ENCODE measurements around the gene C19orf73.

C19orf73 gene

DNA sequence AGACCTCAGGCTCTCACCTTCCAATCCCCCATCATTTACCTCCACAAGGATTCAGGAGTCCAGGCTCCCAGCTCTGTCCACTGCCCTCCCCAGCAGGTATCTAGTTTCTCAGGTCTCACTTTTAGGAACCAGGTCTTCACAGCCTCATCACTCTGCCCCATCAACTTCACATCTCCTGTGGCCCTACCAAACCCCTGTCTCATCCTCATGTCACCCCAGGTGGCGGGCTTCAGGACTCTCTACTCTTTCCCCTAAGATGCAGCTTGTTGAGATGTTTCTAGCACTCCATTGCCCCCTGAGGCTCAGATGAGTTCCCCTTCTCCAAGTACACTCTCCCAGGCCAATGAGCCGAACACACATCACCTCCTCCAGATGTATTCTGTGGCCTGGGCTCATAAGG is 1.9 kb upstream of the C19orf73 start:
- DNase-seq, result no peak

DNA sequence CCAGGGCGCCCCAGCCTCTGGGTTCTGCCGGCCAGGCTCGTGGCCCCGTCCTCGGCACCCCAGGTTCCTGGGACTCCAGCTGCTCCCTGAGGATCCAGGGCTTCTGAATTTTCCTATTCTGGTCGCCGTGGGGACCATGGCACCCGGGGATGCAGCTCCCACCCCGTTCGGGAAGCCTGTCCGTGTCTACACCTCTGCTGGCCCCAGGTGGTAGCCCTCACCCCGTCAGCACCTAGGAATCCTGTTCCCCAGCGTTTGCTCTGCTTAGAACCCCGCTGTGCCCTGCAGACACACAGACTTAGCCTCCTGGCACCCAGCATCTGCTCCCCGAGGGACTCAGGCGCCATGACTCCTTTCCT is 1.4 kb upstream of the C19orf73 start:
- DNase-seq, result no peak

DNA sequence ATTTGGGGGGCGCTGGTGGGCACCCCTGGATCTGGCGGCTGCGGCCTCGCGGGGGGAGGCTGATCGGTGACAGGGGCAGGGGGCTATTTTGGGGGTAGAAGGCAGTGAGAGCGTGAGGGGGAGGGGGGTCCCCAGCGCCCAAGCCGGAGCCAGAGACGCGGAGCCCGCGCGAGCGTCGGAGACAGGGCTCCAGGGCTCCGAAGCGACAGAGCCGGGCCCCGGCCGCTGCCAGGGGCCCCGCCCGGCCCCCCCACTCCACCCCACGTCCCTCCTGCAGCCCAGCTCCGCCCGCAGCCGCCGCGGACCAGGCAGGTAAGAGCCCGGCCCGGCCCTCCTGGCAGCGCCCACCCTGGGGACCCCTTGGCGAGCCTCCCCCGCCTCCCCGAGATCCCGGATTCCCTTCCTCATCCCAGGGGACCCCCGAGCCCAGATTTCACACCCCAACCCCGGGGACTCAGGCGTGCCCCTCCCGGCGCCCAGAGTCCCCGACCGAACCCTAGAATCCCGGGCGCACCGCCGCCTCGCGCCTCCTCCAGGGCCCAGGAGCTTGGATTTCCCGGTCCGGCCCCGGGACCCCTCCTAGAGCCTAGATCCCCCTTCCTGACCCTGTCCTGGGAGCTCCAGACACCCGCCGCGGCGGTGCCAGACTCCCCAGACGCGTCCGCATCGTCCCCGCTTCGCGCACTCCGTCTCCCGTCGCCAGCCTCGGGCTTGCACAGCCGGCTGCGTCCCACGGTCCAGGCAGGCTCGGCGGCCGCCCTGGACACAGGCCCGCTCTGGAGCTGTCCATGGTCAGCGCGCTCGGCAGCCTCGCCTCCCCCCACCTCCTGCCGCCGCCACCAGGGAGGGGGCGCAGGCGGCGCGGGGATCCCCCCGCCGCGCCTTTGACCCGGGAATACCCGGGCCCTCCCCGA is 725 bp upstream of the C19orf73 start, which contains the start of gene PPFIA3:
Gene PPFIA3, plus strand, starts transcription at position 134 of the 914 bp plus-strand sequence. CDS start 8,330 bp downstream, outside the sequence.
- peak; percentile 29 for DNase-seq

DNA sequence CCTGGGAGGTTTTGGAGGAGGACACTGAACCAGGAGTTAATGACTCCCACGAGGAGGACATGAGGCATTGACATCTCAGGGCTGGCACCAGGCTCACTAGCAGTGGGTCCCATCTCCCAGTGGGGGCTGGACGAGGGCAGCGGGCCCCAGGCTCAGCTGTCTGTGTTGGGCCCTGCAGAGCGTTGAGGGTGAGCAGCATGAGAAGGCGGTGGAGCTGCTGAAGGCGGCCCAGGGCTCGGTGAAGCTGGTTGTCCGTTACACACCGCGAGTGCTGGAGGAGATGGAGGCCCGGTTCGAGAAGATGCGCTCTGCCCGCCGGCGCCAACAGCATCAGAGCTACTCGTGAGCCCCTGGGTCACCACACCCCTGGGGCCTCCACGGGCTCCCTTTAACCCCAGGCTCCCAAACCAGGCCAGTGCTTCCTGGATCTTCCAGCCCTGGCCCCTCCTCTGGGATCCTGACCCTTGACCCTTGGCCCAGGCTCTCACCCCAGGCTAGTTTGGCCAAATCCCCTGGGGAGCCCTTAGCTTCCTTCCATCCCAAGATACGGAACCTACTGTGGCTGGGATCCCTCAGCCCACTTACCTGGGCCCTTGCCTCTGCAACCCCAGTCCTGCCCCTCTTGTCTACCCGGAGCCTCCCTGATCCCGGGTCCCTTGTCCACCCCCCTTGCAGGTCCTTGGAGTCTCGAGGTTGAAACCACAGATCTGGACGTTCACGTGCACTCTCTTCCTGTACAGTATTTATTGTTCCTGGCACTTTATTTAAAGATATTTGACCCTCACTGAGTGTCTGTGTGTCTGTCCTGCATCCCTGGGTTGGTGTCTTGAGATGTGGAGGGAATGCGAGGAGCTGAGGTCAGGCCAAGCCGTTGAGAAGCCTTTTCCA is 1.0 kb downstream of the C19orf73 start:
- DNase-seq, result no peak

DNA sequence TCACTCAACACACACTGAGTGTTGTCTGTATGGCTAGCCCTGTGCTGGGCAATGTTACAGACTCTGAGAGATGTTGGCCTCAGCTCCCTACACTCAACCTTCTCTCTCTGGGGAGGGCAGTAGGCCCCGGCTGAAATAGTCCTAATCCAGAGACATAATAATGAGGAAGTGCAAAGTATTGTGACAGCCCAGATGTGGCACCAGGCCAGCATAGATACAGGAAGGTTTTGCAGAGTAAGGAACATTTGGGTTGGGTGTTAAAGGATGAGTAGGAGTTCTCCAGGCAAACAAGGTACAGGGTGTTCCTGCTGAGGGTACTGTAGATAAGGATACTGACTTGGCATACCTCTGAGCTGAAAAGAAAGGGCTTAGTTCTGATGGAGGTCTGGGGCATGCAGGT is 2.4 kb downstream of the C19orf73 start:
- peak; percentile 36 for DNase-seq

DNA sequence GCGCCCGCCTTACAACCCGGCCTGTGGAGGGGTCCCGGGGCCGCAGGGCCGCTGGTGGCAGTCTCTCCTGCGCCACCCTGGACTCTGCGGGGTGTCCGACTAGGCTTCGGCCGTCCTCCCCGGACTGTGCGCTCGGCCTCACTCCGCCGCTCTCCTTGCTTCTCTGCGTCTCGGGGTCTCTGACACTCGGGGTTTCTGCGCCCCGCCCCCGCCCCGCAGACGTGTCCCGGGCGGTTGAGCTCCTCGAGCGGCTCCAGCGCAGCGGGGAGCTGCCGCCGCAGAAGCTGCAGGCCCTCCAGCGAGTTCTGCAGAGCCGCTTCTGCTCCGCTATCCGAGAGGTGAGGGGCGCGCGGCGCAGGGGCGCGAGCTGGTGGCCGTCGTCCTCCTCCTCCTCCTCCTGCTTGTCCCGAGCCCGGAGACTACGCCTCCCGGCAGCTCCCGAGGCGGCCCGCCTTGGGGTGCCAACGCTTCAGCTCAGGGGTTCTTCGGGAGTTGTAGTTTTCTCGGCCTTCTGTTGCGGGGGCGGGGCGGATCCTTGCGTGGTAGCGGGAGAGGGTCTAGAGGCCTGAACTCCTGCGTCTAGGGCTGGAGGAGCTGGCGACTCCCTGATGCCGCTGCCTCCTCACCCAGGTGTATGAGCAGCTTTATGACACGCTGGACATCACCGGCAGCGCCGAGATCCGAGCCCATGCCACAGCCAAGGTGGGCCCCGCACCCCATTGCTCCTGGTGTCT is 4.1 kb downstream of the C19orf73 start:
- peak; percentile 46 for DNase-seq

DNA sequence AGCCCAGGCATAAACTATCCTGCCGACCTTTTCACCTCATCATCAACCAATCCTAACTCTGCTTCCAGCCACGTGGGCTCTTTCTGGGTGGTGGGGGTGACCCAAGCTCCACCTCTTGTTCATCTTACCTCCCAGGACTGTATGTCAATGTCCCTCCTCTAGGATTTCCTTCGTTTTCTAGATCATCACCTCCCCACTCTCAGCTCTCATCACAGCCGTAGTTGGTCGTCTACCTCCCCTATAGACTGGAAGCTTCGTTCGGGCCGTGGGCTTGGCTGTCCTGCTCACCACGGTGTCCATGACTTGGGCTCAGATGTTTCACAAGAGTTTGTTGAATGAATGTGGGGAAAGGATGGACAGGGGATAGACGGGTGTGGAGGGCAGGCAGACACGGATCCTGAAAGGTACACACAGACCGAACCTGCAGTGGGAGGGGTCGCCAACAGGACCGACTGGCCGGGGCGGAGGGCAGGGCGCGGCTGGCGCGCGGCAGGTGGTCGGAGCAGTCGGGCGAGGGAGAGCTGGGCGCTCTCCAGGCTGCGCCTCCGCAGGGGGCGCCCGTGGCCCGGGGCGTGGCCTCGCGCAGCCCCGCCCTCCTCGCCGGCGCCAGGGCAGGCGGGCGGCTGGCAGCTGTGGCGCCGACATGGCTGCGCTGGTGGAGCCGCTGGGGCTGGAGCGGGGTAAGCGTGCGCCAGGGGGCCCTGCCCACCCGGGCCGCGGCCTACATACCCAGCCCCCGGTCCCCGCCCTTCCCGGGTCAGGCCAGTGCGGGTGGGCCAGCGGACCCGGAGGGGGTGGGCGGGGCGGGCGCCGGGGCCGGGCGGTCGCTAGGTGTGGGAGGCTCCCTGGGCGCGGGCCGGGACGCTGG is 4.9 kb downstream of the C19orf73 start, which contains the start of gene LIN7B:
Gene LIN7B, plus strand, starts transcription at position 609 of the 868 bp plus-strand sequence. Its CDS starts 35 bp downstream, at position 644.
- peak; percentile 76 for DNase-seq

DNA sequence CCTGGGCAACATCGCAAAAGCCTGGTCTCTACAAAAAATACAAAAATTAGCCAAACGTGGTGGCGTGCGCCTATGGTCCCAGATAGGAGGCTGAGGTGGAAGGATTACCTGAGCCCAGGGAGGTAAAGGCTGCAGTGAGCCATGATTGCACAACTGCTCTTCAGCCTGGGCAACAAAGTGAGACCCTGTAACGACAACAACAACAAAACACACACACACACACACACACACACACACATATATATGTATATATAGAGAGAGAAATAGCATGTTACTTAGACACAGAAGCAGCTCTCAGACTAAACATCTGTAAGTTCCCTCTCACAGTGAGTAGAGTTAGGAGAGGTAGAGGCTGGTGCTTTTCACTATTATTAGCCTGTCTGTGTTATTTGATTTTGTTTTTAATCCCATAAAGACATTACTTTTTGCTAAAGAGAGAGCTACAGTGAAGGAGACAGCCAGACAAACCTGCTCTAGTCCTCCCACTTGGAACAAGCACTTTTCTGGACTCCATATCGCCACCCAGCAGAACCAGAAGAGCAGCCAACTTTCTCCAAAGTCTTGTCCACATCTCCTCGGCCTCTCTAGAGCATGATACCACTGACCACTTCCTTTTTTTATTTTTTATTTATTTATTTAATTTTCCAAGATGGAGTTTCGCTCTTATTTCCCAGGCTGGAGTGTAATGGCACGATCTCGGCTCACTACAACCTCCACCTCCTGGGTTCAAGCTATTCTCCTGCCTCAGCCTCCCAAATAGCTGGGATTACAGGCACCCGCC is 7.5 kb downstream of the C19orf73 start:
- DNase-seq, result no peak

DNA sequence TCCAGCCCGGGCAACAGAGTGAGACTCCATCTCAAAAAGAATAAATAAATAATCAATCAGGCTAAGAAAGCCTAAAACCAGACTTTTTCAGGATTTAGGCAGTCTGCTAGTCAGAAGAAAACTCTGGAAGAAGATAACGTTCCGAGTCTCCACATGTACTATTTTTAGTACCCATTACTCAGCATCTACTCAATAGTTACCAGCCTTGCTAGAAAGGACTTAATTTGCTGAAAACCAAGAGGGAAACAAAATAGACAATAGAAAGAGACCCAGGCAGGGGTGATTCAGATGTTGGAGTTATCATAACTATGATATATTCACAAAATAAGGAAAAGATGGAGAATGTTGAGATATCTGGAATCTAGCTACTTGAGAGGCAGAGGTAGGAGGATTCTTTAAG is 8.4 kb downstream of the C19orf73 start:
- no peak for DNase-seq

DNA sequence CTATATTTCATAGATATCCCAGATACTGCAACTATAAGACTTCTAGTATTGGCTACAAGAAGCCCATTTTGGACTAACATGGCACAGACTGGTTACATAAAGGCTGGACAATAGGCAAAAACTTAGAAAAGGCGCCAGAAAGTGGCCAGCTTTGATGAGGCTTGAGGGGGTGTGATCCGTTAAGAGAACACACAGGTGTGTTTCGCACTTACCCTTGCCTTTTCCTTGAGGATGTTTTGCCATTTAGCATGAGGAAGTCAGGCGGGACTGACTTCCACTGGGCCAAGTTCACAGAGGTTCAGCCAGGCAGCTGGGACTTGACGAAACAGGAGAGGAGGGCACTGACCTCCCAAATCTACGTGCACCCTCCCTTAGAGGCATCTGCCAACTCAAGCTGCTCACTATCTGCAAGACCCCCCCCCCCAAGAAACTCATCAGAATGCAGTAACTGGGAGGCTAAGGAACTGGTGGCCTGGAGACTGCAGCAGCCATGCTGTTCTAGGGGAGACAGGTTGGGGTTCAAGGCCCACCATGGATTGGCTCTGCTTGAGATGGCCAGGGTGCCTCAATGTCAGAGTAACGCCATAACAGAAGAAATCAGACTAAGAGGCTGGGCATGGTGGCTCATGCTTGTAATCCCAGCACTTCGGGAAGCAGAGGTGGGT is 9.2 kb downstream of the C19orf73 start:
- DNase-seq, result no peak

DNA sequence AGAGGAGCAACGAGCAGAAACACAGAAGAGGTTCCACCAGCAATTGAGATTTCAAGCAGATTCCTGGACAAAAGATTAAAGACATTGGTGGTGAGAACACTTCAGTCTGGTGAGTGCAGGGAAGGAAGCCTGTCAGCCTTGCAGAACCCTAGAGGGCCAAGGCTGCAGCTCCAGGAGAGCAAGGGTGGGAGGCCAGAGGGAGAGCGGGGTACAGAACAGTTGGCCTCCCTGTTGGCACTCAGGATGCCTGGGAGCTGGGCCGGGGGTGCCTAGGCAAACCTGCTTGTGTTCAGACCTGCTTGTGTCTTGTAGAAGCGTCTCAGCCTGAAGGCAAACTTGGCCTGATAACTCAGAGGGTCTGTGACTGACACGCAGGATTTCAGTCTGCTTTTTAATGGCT is 9.9 kb downstream of the C19orf73 start:
- no peak for DNase-seq

DNA sequence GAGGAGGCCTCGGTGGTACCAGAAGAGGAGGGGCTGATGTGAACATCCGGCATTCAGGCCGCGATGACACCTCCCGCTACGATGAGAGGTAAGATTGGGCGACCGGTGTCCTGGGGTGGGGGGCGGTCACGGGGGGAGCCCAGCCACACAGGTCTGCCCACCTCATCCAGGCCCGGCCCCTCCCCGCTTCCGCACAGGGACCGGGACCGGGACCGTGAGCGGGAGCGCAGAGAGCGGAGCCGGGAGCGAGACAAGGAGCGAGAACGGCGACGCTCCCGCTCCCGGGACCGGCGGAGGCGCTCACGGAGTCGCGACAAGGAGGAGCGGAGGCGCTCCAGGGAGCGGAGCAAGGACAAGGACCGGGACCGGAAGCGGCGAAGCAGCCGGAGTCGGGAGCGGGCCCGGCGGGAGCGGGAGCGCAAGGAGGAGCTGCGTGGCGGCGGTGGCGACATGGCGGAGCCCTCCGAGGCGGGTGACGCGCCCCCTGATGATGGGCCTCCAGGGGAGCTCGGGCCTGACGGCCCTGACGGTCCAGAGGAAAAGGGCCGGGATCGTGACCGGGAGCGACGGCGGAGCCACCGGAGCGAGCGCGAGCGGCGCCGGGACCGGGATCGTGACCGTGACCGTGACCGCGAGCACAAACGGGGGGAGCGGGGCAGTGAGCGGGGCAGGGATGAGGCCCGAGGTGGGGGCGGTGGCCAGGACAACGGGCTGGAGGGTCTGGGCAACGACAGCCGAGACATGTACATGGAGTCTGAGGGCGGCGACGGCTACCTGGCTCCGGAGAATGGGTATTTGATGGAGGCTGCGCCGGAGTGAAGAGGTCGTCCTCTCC is 11.1 kb downstream of the C19orf73 start:
- DNase-seq, result no peak

DNA sequence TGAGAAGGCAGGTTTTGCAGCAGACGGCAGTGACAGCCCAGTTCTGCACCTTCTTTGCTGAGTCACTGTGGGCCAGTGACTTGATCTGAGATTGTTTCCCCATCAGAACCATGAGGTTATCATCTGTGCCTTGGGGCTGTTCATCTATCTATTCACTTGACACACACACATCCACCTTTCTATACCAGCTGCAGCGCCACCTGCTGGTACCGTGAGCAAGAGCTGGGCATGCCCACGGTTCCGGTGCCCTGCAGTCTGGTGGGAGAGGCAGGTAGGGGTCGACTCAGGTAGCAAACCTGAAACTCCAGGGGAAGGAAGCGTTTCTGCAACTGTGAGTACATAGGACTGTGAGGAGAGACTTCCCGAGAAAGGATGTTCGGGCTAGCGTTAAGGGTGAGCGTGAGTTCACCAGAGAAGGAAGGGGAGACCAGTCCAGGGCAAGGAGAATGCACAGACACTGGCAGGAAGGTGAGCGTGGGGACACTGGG is 12.3 kb downstream of the C19orf73 start:
- DNase-seq, result peak; percentile 40

DNA sequence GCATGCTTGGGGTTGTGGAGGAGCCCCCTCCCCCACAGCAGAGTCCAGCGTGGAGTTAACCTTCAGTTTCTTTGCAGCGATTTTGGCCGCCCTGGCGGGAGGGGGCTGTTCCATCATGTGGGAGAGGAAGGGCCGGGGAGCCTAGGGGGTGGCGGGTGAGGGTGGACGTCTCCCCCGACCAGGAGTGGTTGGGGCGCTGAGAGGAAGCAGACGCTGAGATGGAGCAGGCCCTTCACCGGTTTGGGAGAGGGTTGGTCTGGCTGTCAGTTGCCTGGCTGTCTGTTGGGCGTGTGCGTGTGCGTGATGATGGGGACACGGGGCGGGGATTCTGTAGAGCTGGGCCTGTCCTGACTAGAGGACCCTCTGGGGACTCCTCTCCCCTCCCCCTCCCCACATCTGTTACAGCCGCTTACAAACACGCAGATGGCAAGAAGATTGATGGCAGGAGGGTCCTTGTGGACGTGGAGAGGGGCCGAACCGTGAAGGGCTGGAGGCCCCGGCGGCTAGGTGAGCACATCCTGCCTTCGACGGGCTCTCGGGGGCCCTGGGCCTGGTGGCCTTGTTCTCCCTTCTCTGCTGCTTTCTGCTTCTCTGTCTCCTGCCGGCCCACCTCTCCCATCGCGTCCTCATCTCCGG is 14.6 kb downstream of the C19orf73 start:
- DNase-seq, result no peak

DNA sequence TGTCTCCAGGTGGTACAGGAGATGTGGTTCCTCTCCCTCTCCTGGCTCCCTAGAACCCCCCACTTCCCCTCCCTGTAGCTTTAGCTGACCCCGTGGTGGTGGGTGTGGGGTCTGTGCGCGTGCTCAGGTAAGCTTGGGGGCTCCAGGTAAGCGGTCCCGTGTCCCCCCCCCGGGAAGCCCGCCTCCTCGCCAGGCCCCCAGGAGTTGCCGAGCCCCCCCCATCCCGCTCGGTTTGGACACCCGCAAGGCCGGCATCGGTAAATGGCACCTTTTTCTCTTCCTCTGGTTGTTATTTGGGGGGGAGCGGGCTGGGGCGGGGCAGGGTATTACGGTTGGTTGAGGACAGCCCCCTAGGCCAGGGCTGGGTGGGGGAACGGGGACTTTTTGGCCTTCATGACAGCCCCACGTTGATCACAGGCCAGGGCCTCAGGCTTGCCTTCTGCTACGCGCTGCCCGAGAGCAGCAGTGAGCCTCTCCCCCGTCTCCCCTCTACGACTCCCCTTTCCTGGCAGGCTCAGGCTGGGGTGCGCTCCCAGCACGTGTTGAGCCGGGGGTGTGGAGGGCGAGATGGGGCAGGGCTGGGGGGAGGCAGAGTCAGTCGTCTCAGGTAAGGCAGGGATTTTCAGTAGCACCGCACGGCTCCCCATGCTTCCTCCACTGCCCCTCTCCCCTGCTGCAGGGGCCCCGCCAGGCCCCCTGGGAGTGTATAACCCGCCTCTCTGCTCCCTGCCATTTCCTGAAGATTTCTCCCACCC is 15.4 kb downstream of the C19orf73 start:
- no peak for DNase-seq

DNA sequence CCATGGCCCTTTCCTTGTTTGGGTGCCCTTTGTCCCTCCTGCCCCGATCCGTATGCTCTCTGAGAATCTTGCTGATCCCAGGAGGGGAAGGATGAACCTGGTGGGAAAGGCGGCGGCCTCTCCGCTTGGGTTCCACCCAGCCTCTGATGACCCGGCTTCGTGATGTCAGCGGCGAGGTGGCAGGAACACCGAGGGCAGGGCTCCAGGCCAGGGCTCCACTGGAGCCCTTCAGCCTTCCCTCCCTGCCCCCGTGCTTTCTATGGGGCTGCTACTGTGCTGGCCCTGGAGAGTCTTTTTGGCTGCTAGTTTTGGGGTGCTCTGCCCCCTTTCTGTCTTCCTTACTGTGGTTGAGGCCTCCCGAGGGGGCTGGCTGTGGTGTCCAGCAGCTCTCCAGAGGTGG is 16.6 kb downstream of the C19orf73 start:
- DNase-seq, result no peak

DNA sequence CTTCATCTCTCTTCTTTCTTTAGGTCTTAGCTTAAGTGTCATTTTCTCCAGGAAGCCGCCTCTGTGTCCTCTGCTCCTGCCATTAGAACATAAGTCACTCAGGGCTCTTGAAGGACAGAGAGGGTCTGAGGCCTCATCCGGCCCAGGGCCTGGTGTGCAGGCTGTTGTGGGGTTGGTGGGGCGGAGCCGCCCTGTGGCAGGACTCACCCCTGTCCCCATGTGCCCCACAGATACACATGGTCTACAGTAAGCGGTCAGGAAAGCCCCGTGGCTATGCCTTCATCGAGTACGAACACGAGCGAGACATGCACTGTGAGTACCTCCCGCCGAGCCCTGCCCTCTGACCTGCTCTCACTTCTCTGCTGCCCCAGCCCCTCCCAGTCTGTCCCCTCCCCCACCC is 17.8 kb downstream of the C19orf73 start:
- no peak for DNase-seq

DNA sequence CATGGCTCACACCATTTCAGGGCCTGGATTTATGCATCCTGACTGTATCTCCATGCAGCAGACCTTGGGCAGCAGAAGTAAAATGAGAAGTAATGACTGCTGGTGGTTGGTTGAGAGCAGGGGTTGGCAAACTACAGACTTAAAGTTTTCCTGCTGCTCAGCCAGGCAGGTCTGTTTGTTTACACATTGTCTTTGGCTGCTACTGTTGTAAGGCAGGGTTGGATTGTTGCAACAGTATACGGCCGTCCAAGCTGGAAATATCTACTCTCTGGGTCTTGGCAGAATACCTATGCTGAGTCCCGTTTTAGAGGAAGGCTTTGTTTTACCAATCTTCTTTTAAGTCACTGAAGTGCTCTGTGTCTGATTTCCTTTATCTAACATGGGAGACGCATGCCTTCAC is 20.1 kb downstream of the C19orf73 start:
- no peak for DNase-seq
